GM23338 (cell line): ENCODE measurements around the gene CBLC.

Experiments used
- CREB1 ChIP-seq: fragments of 250-450 bp; sonication (Bioruptor Pico); IDR thresholded peaks from 2 replicates; pipeline ENCODE4 v1.5.0; 2020; ENCODE audit warnings: low read depth, mild to moderate bottlenecking, moderate library complexity
- EZH2 ChIP-seq: fragments of 200-600 bp; sonication (generic); IDR thresholded peaks from one replicate; pipeline ENCODE4 v1.8.0; 2017; ENCODE audit warnings: antibody characterized with exemption, mild to moderate bottlenecking, low read depth; ENCODE audit not compliant: unreplicated experiment
- TF ChIP-seq, protein P1 (sequence below), 2 experiments: fragments of 200-600 bp in 1 of 2; sonication (generic) in 1 of 2; conservative IDR thresholded peaks; 2 replicates each; pipeline versions ENCODE4 v1.5.1 to v1.6.1; 2016 to 2017; ENCODE audit warnings: antibody characterized with exemption in 2 of 2, low read depth in 2 of 2, mild to moderate bottlenecking in 2 of 2, moderate library complexity in 1 of 2

DNA sequence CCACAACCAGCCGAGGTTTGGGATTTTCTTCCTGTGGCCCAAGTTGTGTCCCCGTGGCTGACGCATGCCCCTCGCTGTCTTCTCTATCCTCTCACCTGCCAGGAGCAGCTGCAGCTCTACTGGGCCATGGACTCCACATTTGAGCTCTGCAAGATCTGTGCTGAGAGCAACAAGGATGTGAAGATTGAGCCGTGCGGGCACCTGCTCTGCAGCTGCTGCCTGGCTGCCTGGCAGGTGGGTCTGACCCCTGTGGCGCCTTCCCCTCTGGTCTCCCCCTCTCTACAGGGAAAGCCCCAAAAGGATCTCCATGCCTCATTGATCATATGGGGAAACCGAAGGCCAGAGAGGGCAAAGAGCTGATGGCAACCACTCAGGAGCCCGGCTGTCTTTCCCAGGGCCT, 14.6 kb downstream of the CBLC start:
- TF ChIP-seq EZH2 (no peak), CREB1 (no peak)
- TF ChIP-seq, protein P1, sequence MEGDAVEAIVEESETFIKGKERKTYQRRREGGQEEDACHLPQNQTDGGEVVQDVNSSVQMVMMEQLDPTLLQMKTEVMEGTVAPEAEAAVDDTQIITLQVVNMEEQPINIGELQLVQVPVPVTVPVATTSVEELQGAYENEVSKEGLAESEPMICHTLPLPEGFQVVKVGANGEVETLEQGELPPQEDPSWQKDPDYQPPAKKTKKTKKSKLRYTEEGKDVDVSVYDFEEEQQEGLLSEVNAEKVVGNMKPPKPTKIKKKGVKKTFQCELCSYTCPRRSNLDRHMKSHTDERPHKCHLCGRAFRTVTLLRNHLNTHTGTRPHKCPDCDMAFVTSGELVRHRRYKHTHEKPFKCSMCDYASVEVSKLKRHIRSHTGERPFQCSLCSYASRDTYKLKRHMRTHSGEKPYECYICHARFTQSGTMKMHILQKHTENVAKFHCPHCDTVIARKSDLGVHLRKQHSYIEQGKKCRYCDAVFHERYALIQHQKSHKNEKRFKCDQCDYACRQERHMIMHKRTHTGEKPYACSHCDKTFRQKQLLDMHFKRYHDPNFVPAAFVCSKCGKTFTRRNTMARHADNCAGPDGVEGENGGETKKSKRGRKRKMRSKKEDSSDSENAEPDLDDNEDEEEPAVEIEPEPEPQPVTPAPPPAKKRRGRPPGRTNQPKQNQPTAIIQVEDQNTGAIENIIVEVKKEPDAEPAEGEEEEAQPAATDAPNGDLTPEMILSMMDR (conservative IDR thresholded peaks at IDR 0.05; ENCODE audit: low read depth in 2 of 2): no peak
